ENCODE results near the gene UGT1A10. TPM values are rescaled to one million over a fixed set of nuclear protein-coding genes. Genes with fewer than 3 reads are reported as not detected.
A peak's percentile ranks its signal among the peaks of the same experiment; 100 is the strongest.

Gene UGT1A10
- total RNA-seq, 1 experiment from 2014 or later, result not detected

- H3K4me1 Mint-ChIP-seq, result peaks cover 24 to 29% of the 10 kb centered on the region in 2 experiments
- no peak for DNase-seq
- Histone ChIP-seq H3K27ac (ENCODE audit: insufficient read length, low read depth, low read length) (no peak overlapping the region), H3K9ac (ENCODE audit: extremely low read depth, insufficient read length, low read length) (no peak overlapping the region), H3K18ac (ENCODE audit: insufficient read length, low read depth, low read length) (peak overlapping the region; percentile 53), H3K79me2 (ENCODE audit: insufficient read depth, low read length) (no peaks in the 10 kb centered on the region), H4K5ac (ENCODE audit: insufficient read length, low read depth, low read length) (no peak overlapping the region), H4K20me1 (ENCODE audit: control insufficient read depth, insufficient read depth, insufficient read length) (no peaks in the 10 kb centered on the region), H2BK15ac (ENCODE audit: low read depth, low read length) (no peak overlapping the region), H4K8ac (replicated peaks; ENCODE audit: insufficient read length, low read depth, low read length) (no peak overlapping the region), H4K91ac (ENCODE audit: insufficient read length, low read depth, low read length) (no peak overlapping the region), H3K79me1 (ENCODE audit: insufficient read depth, low read depth, low read length, poor library complexity, severe bottlenecking) (no peaks in the 10 kb centered on the region), H2BK12ac (ENCODE audit: insufficient read length, low read depth, low read length) (peak overlapping the region; percentile 17), H2BK20ac (ENCODE audit: low read depth, low read length, poor library complexity, severe bottlenecking) (no peak overlapping the region), H3T11ph (ENCODE audit: low read length) (no peak overlapping the region), H3K4me2 (ENCODE audit: insufficient read depth, insufficient read length, low read length) (no peak overlapping the region), H3K4me1 (ENCODE audit: insufficient read depth, low read length) (peaks cover 3% of the 10 kb centered on the region; the same call in 1 of the 2 replicates), H2AK5ac (ENCODE audit: insufficient read length, low read length) (no peak overlapping the region), H3K14ac (ENCODE audit: insufficient read depth, low read length) (no peak overlapping the region), H3K4ac (ENCODE audit: low read depth, low read length) (no peak overlapping the region), H2BK5ac (ENCODE audit: insufficient read length, low read length) (no peak overlapping the region), H3K23me2 (ENCODE audit: insufficient read length, low read depth, low read length, poor library complexity, severe bottlenecking) (no peaks in the 10 kb centered on the region), H3K56ac (ENCODE audit: insufficient read length, low read depth, low read length) (no peak overlapping the region), H3K27me3 (ENCODE audit: insufficient read depth, low read length) (no peaks in the 10 kb centered on the region), H3K9me3 (ENCODE audit: control insufficient read depth, low read depth, low read length) (no peaks in the 10 kb centered on the region), H3K23ac (ENCODE audit: insufficient read length, low read depth, low read length) (no peak overlapping the region), H2BK120ac (ENCODE audit: low read depth, low read length, poor library complexity, severe bottlenecking) (no peak overlapping the region), H2AFZ (ENCODE audit: low read length) (no peak overlapping the region)
- no CpG with 5 or more reads among the region's 11 CpGs for WGBS (ENCODE audit: extremely low coverage, insufficient read length, low lambda C conversion rate)
- H3K36me3 Mint-ChIP-seq (ENCODE audit: insufficient read depth in 1 of 3, low read depth in 3 of 3), result no peaks in the 10 kb centered on the region; a peak in 2 of 7 replicates
- TF ChIP-seq CTCF (conservative IDR thresholded peaks at IDR 0.05), result no peak
- no peaks in the 10 kb centered on the region; a peak in 2 of 5 replicates for H3K9me3 Mint-ChIP-seq
- H3K27ac Mint-ChIP-seq, result peak overlapping the region in 1 of 3 experiments; percentile 54; a peak in 1 of 7 replicates
- no peak overlapping the region for H3K4me3 Mint-ChIP-seq
- H3K27me3 Mint-ChIP-seq (ENCODE audit: low read depth), result no peaks in the 10 kb centered on the region; the same call in 1 of the 2 replicates
Observed at GRCh38 chr2:233691443-233692433, 55.5 kb downstream of the UGT1A10 start.
